Right atrium auricular region (tissue), 2 donors: ENCODE measurements around the gene TMEM135. TPM values are rescaled to one million over a fixed set of nuclear protein-coding genes. Genes with fewer than 3 reads are reported as not detected.

Source experiments
- DNase-seq: peaks from one replicate; pipeline ENCODE4 v3.0.0-alpha.2; 2019; ENCODE audit warnings: low spot score
- H3K27ac ChIP-seq, 2 donors: fragments of 200-600 bp; sonication (generic); 1 replicate in 1 of 2; 2 replicates in 1 of 2; pipeline ENCODE4 v1.5.1; 2016 to 2019
- H3K27me3 ChIP-seq, 2 donors: fragments of 200-600 bp; sonication (generic); one replicate each; pipeline versions ENCODE4 v1.5.1 to v1.6.0; 2017 to 2019
- H3K36me3 ChIP-seq: fragments of 200-600 bp; sonication (generic); one replicate; pipeline ENCODE4 v1.5.1; 2016
- H3K4me1 ChIP-seq, 2 donors: fragments of 200-600 bp; sonication (generic); one replicate each; pipeline versions ENCODE4 v1.5.1 to v1.6.0; 2017 to 2019
- H3K4me3 ChIP-seq, 2 donors: fragments of 200-600 bp; sonication (generic); 1 replicate in 1 of 2; 2 replicates in 1 of 2; pipeline ENCODE4 v1.5.1; 2017 to 2019; ENCODE audit warnings: mild to moderate bottlenecking in 1 of 2, moderate library complexity in 1 of 2
- H3K9me3 ChIP-seq, 2 donors: fragments of 200-600 bp; sonication (generic); one replicate each; pipeline ENCODE4 v1.5.1; 2019
- CTCF ChIP-seq, 2 donors: fragments of 200-600 bp; sonication (generic); IDR thresholded peaks; one replicate each; pipeline ENCODE4 v1.5.1; 2019; ENCODE audit warnings: antibody characterized with exemption in 2 of 2
- total RNA-seq, 2 donors: library from RNA; depleted of rRNA; stranded (reverse); fragments of >200 nt; gene quantifications; one replicate each; pipeline ENCODE4 v1.1.0, GENCODE V29; 2016

Gene TMEM135
- total RNA-seq, 2 donors from 2014 or later: 12.2 to 13.0 TPM

GRCh38 chr11:87331273-87331672, 293.5 kb downstream of the TMEM135 start:
- peak overlapping the region; percentile 4 to 55 for H3K27ac ChIP-seq

GRCh38 chr11:87338046-87338639, 300.4 kb downstream of the TMEM135 start:
- Histone ChIP-seq H3K4me3 (no peak overlapping the region), H3K36me3 (no peaks in the 10 kb centered on the region), H3K27me3 (no peaks in the 10 kb centered on the region), H3K4me1 (no peaks in the 10 kb centered on the region), H3K27ac (no peak overlapping the region), H3K9me3 (peaks cover 0 to 26% of the 10 kb centered on the region in 2 donors)
- TF ChIP-seq CTCF (IDR thresholded peaks at IDR 0.05): no peak
- DNase-seq: no peak

More at GRCh38 chr11:87331273-87331672, 293.5 kb downstream of the TMEM135 start:
- H3K27me3 ChIP-seq: no peaks in the 10 kb centered on the region
- H3K4me1 ChIP-seq: no peaks in the 10 kb centered on the region
- DNase-seq: no peak
- no peaks in the 10 kb centered on the region for H3K9me3 ChIP-seq
- H3K4me3 ChIP-seq: no peak overlapping the region
- no peaks in the 10 kb centered on the region for H3K36me3 ChIP-seq
- TF ChIP-seq CTCF (IDR thresholded peaks at IDR 0.05): no peak

GRCh38 chr11:87339416-87339815, 301.7 kb downstream of the TMEM135 start:
- peaks cover 0 to 26% of the 10 kb centered on the region in 2 donors for H3K9me3 ChIP-seq
- no peak for TF ChIP-seq CTCF (IDR thresholded peaks at IDR 0.05)
- DNase-seq: no peak
- no peaks in the 10 kb centered on the region for H3K36me3 ChIP-seq
- no peaks in the 10 kb centered on the region for H3K27me3 ChIP-seq
- no peaks in the 10 kb centered on the region for H3K4me1 ChIP-seq
- no peak overlapping the region for H3K27ac ChIP-seq
- H3K4me3 ChIP-seq: no peak overlapping the region

GRCh38 chr11:87347441-87347840, 309.7 kb downstream of the TMEM135 start:
- no peaks in the 10 kb centered on the region for H3K27me3 ChIP-seq
- no peaks in the 10 kb centered on the region for H3K36me3 ChIP-seq
- H3K4me3 ChIP-seq: no peak overlapping the region
- H3K4me1 ChIP-seq: peaks cover 0 to under 1% of the 10 kb centered on the region in 2 donors
- no peak for TF ChIP-seq CTCF (IDR thresholded peaks at IDR 0.05)
- H3K9me3 ChIP-seq: no peaks in the 10 kb centered on the region
- no peak for DNase-seq
- no peak overlapping the region for H3K27ac ChIP-seq

- DNase-seq: no peak
- Histone ChIP-seq H3K4me3 (no peak overlapping the region), H3K4me1 (peaks cover 0 to 4% of the 10 kb centered on the region in 2 donors), H3K36me3 (no peaks in the 10 kb centered on the region), H3K27ac (no peak overlapping the region), H3K27me3 (no peaks in the 10 kb centered on the region), H3K9me3 (no peaks in the 10 kb centered on the region)
- TF ChIP-seq CTCF (IDR thresholded peaks at IDR 0.05): no peak
Measured at GRCh38 chr11:87347854-87348253, 310.1 kb downstream of the TMEM135 start.

GRCh38 chr11:87351676-87352075, 313.9 kb downstream of the TMEM135 start:
- Histone ChIP-seq H3K4me1 (peaks cover 0 to 30% of the 10 kb centered on the region in 2 donors), H3K27me3 (no peaks in the 10 kb centered on the region), H3K36me3 (no peaks in the 10 kb centered on the region), H3K9me3 (no peaks in the 10 kb centered on the region), H3K4me3 (no peak overlapping the region), H3K27ac (no peak overlapping the region)
- no peak for TF ChIP-seq CTCF (IDR thresholded peaks at IDR 0.05)
- no peak for DNase-seq
